OCI-LY1 (cell line): Measurements from ENCODE around the gene COL11A1.

Experiments
- CTCF ChIP-seq: fragments of 200-600 bp; sonication (generic), shearing (Covaris generic); IDR thresholded peaks from 2 replicates; pipeline ENCODE4 v1.5.1; 2017; ENCODE audit warnings: mild to moderate bottlenecking, antibody characterized with exemption, low read length, moderate library complexity, mixed read lengths
- EZH2 ChIP-seq: fragments of 200-600 bp; sonication (generic), shearing (Covaris generic); IDR thresholded peaks from 2 replicates; pipeline ENCODE4 v1.8.0; 2017; ENCODE audit warnings: borderline replicate concordance, mixed run types, mild to moderate bottlenecking, antibody characterized with exemption, low read length, moderate library complexity, mixed read lengths

- TF ChIP-seq CTCF (no peak), EZH2 (no peak)
These were observed 228.8 kb downstream of the COL11A1 start for GRCh38 chr1:102879439-102879993.
